Stimulated activated CD4-positive, alpha-beta T cell treated with anti-CD3 and anti-CD28 coated beads, TNF-alpha, amount 100 ng/mL, for 24 hours (primary cell): ENCODE results near the gene MRTFA.

Source experiments
- DNase-seq, 3 experiments: peaks; one replicate each; pipeline ENCODE4 v3.0.0-alpha.2; 2020; ENCODE audit warnings: low read depth in 3 of 3

The MRTFA gene

DNA sequence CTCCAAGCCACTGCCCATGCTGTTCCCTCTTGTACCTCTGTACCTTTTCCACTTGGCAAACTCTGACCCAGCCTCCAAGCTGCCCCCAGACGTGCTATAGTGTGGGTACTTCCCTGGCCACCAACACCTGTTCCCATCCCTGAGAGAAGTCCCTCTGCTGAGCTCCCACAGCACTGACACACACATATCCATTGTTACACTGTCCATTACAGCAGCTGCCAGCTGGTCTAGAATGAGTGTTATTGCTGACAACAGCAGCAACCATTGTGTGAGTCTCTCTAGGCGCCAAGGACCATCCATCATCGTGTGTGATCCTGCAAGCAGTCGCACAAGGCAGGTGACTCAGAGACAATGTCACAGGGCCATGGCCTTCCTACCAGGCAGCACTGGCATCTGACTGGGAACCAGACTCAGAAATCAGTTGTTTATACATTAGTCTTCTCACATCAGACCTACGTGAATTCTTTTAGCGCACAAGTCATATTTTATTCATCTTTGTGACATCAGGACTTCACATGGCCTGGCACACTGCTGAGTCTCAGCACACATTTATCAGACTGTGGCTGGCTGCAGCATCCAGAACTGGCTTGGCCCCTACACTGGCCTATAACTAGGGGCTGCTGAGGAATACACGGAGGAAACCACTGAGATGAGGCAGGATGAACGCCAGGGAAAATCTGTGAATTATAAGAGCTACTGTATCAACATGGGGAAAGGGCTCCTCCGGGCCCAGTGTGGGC, 209.8 kb downstream of the MRTFA start:
- DNase-seq: no peak

DNA sequence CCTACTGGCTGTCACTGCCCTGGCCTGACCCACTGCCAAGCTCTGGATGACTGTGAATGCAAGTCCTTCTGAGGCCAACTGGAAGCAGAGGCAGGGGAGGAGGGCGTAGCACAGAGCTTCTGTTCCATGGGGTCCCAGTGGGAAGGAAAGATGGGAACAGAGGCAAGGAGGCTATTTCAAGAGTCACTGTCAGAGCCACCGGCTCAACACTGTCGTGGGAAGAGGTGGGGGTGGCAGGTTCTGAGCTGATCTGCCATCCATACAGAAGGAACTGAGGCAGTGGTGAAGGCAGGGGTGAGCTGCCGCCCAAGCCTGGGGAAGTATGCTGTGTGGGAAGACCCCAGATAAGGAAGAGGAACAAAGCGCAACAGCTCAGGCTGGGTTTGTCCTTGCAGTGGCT, 211.4 kb downstream of the MRTFA start:
- no peak for DNase-seq

DNA sequence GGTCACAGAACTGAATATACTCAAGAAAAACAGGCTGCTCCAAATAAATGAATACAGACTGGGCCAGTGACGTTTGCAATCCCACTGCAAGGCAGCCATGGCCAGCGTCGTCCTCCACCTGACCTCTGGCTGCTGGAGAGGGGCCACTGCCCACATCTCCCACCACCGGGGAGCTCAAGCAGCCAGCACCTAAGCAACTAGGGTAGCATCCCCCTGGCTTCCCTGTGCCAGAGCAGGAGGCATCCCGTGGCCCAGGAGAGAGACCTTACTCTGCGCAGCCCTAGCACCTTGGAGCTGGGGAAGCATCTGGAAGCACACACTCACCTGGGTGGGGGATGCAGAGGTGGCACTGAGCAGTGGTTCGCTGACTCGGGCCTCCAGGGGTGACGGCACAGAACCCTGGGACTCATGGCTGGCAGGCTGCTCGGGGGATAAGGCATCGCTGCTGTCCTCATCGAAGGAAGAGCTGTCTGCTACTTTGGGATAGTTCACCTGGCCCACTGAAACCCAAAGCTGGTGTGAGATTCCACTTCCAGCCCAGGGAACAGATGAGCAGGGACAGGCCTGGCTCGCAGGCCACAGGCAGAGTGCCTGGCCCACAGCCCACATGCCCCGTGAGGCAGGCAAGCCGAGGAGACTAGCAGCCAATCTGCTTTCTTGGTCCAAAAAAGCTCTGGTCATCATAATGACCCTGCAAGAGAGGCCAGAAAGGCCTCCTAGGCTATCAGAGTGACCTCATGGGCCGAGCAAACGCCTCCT, 212.5 kb downstream of the MRTFA start:
- no peak for DNase-seq

DNA sequence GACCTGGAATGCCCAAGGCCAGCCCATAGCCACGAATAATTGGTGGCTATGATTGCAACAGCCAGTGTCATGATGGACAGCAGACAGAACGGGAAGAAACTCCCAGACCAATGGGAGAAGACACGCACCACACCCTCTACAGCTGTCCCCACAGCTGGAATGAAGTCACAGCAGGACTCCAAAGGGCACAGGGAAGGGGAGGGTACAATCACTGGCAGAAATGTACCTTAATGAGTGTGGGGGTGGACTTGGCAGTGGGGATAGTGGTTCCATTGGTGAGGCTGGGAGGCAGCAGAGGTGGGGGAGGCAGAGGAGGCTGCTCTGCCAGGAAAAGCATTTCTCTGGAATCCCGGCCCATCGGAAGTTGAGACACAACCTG, 213.2 kb downstream of the MRTFA start:
- DNase-seq: no peak

DNA sequence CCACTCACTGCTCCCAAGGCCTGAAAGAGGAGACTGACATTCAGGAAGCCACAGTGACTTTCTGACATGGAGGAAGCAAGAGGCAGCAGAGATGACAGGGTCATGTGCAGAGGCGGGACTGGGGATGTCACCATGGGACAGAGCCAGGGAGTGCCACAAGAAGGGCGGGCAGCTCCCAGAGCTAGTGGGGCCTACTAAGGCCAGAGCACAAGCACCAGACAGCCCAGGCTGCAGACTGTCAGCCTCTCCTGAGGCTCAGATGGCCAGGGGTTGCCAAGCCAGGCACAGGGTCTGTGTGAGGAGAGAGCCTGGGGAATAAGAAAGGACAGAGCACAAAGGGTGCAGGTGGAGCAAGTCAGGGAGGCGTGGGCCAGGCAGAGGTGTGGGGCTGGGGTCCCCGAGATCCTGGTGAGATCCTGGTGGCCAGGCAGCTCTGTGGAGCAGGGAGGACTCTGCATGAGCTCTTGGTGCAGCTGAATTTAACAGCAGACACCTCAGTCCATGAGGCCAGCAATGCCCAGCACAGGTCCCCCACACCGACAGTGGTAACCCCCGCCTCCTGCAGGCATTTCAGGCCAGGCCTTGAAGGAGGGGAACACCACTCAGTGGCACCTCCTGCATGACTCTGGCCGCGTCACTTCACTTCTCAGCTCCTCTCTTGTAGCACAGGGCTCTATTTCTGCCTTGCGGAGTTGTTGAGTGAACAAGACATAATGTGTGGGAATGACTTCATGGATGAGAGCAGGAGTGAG, 213.8 kb downstream of the MRTFA start:
- no peak for DNase-seq

DNA sequence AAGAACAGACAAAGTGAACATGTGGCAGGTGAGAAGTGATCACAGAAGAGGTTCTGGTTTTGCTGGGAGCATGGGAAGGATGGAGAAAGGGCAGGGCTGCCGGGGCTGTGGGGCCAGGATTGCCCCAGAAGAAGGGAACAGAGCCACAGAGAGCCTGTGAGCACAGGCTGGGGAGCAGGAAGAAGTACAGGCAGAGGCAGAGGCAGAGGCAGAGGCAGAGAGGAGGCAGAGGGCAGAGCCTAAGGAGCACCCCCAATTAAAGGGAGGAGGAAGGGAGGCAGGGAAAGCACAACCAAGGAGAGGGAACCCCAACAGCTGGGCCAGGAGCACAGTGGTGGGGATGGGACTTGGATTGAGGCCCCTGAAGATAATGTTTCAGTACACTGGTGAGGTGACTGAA, 214.6 kb downstream of the MRTFA start:
- no peak for DNase-seq

DNA sequence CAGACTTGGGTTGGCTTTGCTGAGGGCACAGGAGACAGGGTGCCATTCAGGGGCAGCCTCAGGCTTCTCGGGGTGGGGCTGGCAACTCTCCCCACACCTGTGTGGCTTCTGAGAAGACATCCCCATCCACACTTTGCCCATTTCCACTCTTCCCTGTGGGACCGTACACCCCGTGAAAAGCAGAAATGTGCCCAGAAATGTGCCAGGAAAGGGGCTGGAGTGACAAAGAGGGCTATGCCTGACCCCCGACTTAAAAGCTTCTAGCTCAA, 215.5 kb downstream of the MRTFA start:
- no peak for DNase-seq

DNA sequence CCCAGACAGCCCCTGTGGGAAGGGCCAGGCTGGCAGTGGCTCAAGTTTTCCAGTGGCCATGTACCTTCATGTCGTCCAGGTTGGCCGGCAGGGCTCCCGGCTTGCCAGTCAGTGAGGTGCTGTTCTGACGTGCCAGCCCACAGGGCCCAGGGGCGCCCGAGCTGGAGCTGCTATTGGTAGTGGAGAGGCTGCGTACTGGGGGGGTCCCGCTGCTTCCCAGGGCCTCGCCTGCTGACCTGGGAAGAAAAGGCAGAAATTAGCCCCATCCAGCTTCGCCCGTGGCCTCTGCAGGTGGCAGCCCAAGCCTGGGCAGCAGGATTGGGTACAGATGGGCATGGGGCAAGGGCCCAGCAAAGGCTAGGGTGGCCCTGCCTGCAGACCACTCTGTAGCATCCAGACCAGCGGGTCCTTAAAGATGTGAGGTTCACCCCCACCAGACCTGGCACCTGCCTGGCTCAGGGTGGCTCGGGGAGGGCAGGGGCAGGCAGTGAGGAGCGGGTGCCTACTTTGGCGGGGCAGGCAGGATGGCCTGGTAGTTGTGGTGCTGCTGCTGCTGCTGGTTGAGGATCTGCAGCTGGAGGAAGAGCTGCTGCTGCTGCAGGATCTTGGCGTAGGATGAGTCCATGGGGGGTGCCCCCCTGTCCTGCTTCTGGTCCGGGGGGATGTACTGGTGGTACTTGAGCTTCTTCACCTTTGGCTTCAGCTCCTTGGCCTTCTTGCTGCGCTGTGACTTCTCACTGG, 216.0 kb downstream of the MRTFA start:
- no peak for DNase-seq

DNA sequence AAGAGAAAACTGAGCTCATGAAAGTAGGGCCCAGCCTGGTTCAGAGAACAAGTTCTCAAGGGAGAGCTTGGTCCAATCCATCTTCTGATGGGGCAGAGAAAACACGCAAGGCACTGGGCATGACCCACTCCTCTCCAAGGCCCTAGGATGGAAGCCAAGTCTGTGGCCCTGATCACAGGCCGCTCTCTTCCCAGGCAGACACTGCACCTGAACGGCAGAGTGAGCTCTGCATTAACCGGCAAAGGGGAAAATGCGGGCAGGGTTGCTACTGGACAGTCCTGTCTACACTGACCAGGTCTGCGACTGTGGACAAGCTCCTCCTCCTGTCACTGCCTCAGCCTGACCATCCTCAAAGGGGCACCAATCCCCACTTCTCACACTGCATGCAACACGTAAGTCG, 216.8 kb downstream of the MRTFA start:
- DNase-seq: no peak

DNA sequence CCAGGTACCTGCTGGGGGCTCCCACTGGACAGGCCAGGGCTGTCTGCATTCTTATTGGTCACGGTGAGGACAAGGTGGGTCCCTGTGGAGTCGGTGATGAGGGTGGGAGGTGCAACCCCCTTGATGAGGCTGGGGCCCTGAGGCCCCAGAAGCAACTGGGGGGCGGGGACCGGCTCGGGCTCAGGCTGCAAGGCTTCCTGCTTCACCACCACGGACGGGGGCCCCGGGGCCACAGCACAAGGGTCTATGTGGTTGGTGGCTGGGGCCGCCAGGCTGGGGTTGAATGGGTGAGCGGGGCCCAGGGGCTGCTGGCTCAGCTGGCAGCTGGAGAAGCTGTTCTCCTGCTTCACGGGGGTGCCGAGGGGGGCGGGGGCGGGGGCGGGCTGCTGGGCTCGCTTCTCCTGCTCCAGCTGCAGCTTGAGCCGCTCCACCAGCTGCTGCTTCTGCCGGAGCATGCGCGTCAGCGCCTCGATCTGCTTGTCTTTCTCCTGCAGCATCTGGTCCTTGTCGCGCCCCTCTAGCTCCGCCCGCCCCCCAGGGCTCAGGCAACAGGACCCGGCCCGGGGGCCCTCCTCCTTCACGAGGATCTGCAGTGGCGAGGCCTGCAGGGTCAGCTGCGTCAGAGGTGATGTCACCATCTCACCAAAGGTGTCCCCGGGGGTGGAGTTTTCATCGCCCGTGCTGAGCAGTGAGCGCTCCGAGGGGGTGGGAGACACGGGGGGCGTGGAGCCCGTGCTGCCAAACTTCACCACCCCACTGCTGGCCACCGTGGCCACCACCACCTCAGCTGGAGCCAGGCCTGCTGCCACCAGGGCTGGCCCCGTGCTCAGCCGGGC, 217.9 kb downstream of the MRTFA start:
- DNase-seq: no peak

DNA sequence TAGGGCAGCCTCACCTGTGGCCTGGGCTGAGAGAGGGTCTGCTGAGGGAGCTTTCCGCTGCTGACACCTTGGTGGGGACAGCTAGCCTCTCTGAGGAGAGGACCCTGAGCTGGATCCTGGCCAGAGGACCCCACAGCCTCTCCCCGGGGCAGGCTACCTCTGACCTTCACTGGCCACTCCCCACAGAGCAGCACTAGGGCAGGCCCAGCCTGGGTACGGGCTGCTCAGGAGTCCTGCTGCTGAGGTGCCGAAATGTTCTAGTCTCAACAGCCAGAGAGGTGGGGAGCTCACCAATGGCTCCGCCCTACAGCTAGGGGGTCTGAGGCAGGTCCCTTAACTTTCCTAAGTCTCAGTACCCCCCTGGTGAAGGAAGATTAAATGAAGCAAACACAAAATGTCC, 218.6 kb downstream of the MRTFA start:
- DNase-seq: no peak

DNA sequence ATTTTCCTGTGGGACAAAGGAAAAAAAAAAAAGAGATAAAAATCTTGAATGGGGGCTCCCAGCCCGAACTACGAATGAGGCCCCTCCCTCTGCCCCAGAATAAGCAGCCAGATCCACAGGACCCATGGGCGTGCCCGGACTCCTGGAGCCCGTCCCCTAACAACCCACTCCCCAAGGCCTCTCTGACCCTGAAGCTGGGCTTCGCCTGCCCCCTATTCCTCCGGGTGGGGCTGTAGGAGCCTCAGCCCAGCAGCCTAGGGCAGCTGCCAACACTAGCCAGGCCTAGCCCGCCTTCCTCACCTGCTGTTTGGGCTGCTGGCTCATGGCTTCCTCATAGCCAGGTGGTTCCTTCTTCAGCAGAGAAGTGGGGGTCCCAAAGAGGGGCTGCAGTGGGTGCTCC, 219.5 kb downstream of the MRTFA start:
- DNase-seq: no peak

DNA sequence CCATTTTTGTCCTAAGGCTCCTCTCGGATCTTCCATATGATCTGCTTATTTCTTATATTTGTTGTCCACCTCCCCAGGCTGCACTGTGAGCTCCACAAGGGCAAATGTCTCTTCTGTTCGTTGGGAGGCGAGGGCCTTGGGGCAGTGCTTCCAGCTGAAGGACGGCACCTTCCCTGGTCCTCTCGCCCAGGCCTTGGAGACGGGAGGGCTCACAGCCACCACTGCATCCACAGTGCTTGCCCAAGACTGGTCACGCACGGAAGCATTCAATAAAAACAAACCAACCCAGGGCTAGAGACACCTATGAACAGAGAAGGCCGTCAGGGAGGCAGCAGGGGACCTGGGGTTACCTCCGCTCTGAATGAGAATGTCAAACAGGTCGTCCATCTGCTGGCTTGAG, 219.9 kb downstream of the MRTFA start:
- no peak for DNase-seq

DNA sequence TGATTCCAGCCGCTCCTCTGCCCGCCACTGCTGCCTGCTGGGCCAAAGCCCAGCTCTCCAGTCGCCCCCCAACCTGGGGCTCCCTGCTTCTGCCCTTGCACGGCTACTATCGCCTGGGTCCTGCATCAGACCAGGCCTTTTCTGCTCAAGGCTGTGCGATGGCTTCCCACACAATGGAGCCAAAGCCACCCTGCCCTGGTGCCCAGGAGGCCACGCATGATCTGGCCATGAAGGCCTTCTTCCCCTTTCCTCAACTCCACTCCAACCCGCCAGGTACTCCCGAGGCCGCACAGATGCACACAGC, 220.3 kb downstream of the MRTFA start:
- DNase-seq: no peak

DNA sequence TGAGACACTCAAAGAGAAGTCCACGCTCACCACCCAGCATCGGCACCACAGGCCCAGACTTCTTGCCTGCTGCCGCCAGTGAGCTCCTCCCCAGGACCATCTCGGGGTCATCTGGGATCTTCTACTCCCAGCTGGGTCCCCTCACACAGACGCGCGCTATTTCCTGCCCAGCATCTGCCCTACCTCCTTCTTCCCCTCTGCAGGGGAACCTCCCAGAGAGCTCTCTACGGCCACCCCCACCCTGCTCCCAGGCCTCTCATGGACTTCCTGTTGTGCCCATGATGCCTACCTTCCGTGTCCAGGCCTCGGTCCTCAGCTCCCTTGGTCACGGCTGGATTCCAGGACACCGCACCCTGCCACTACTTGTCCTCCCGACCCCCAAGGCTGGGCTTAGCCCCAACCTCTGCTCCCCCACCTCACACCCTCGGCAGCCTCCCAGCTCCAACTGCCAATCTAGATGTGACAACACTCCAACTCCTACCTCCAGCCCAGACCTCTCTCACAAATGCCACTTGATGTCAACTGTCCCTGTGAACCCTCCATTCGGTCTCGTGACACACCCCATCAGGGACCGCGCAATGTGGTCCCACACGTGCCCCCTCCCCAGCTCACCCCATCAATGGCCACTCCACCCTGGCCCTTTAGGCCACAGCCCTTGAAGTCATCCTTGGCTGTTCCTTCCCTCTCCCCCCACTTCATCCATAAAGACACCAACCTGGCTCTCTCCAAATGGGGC, 220.8 kb downstream of the MRTFA start:
- DNase-seq: no peak

DNA sequence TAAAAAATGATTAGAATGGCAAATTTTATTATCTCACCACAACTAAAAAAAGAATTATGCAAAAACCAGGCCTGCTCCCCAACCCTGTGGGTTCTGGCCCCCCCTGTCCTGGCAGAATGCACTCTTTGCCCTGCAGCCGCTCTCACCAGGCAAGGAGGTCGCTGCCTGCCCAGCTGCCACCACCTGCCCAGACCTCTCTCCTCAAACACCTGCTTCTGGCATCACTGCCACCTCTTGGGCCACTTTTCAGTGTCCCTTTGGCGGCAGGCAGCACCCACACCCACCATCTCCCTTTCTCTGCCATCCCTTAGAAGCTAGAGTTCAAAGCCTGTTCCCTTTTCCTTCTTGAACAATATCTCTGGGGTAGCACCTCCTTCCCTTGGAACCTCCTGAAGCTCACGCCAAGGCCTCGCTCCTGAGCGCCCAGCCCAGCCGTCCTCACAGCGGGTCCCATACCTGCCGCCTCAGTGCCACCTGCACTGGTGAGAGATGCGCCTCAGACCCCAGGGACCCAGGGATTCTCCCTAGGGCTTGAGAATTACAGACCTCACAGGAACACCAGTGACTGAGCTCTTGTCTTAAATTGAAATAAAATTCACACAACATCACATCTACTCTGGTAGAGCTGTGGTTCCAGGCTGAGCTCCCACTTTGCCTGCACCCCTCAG, 221.5 kb downstream of the MRTFA start:
- no peak for DNase-seq

DNA sequence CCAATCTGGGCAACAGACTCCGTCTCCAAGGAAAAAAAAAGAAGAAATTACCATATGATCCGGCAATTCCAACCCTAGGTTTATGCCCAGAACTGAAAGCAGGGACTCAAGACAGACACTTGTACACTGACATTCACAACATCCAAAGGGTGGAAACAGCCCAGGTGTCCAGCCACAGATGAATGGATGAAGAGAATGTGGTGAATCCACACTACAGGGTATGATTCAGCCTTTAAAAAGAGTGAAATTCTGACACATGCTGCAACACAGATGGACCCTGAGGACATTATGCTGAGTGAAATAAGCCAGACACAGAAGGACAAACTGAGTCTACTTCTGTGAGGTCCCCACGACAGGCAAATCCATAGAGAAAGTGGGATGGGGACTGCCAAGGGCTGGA, 222.2 kb downstream of the MRTFA start:
- no peak for DNase-seq

DNA sequence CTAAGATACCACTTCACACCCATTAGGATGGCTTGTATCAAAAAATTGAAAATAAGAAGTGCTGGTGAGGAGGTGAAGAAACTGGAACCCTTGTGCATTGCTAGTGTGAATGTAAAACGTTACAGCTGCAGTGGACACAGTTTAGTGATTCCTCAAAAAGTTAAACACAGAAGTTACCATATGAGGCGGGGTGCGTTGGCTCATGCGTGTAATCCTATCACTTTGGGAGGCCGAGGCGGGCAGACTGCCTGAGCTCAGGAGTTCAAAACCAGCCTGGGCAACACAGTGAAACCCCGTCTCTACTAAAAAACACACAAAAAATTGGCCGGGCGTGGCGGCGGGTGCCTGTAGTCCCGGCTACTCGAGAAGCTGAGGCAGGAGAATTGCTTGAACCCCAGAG, 222.6 kb downstream of the MRTFA start:
- DNase-seq: no peak

DNA sequence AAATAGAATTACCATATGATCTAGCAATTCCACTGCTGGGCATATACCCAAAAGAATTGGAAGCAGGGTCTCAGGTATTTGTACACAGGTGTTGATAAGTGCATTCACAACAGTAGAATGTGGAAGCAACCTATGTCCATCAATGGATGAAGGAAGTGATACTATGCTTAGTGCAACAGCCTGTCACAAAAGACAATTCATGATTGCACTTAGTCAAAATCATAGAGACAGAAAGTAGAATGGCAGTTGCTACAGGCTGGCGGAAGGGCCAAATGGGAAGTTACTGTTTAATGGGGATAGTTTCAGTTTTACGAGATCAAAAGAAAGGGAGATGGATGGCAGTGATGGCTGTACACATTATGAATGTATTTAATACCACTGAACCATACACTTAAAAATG, 224.1 kb downstream of the MRTFA start:
- no peak for DNase-seq

DNA sequence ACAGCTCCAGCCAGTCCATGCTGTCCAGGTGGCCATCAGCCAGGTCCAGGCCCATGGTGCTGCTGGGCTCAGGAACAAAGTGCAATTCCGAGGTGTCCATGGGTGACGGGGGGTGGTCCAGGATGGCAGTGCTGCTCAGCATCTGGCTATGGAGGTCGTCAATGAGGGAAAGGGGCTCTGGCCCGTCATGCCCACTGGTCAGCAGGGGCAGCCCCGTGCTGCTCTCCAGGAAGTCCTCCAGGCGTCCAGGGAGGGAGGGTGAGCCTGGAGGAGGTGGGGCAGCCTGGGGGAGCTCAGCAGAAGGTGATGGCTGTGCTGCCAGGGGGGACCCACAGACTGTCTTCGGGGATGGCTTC, 225.0 kb downstream of the MRTFA start:
- no peak for DNase-seq
